GM18861 (cell line): Measurements from ENCODE around the gene CELF4.

Experiments used
- ATAC-seq: cut with Tn5 transposase; IDR thresholded peaks from one replicate; pipeline ENCODE4 v1.9.1; 2021; ENCODE audit not compliant: unreplicated experiment

Gene CELF4

GRCh38 chr18:37247497-37248161, 318.0 kb downstream of the CELF4 start:
- ATAC-seq, result no peak

- no peak for ATAC-seq
Observed at GRCh38 chr18:37246779-37247340, 318.7 kb downstream of the CELF4 start.

- ATAC-seq, result no peak
Observed at GRCh38 chr18:37244618-37245017, 321.0 kb downstream of the CELF4 start.

- no peak for ATAC-seq
Observed at GRCh38 chr18:37243741-37244140, 321.9 kb downstream of the CELF4 start.

GRCh38 chr18:37242826-37243560, 322.6 kb downstream of the CELF4 start:
- no peak for ATAC-seq

GRCh38 chr18:37242091-37242490, 323.5 kb downstream of the CELF4 start:
- ATAC-seq, result no peak

- ATAC-seq, result no peak
Observed at GRCh38 chr18:37238282-37239108, 327.1 kb downstream of the CELF4 start.

DNA sequence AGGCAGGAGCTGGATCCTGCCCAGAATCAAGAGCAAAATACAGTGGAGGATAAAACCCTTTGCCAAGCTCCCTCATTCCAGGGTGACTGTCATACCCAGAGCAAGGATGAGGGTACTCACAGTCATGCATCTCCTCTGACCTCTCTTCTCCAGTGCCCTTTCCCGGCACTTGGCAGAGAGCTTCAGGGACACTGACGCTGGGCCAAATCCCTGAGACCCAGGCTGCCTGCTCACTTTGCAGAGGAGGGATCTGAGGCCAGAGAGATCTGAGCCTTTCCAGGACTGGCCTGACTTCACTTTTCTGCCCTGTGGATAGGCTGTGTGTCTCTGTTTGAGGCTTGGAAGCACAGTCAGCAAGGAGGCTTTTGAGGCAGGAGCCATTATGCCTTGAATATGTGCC, 330.0 kb downstream of the CELF4 start:
- ATAC-seq, result no peak

GRCh38 chr18:37231251-37231650, 334.3 kb downstream of the CELF4 start:
- no peak for ATAC-seq

GRCh38 chr18:37230768-37231167, 334.8 kb downstream of the CELF4 start:
- no peak for ATAC-seq

GRCh38 chr18:37225279-37225678, 340.3 kb downstream of the CELF4 start:
- ATAC-seq, result no peak

DNA sequence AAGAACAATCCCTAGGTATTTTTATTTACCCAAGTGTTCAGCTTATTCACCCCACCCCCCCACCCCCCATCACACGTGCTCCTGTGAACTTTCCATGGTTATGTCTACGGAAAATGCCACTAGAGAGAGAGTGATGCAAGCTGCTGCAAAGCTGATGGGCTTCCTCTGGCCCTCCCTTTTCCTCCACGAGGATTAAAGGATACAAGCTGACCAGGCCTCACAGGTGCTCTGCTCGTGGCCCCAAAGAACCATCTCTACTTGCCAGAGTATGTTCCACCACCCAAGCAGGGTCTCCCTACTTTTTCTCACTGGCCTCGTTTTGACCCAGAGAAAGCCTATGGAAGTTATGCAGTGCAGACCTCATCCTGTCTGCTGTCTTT, 342.6 kb downstream of the CELF4 start:
- no peak for ATAC-seq

- no peak for ATAC-seq
Observed at GRCh38 chr18:37222354-37222998, 343.1 kb downstream of the CELF4 start.

GRCh38 chr18:37219257-37219656, 346.3 kb downstream of the CELF4 start:
- no peak for ATAC-seq

DNA sequence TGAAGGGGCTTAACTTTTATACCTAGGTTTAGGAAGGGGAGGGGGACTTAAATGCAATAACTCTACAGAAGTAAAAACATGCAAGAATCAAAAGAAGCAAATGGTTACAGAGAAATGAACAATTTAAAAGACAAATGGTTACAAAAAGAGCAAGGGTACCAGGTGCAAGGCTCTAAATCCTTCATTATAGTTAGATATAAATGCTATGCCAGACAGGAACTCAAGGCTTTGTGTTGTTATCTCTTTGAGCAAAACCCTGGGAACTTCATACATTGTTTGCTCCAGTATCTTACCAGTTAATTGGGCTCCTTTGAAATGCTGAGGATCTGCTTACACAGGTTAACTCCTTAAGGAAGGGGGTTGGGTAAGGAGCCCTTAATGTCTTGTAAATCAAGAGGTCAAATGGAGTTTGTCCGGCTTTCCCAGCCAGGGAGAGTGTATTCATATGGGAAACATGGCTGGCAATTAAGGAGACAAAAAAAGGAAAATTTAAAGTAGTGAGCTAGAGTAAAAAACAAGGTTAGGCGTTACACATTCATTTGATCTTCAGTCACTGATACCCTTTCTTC, 347.5 kb downstream of the CELF4 start:
- ATAC-seq, result no peak

GRCh38 chr18:37210781-37211180, 354.8 kb downstream of the CELF4 start:
- no peak for ATAC-seq

DNA sequence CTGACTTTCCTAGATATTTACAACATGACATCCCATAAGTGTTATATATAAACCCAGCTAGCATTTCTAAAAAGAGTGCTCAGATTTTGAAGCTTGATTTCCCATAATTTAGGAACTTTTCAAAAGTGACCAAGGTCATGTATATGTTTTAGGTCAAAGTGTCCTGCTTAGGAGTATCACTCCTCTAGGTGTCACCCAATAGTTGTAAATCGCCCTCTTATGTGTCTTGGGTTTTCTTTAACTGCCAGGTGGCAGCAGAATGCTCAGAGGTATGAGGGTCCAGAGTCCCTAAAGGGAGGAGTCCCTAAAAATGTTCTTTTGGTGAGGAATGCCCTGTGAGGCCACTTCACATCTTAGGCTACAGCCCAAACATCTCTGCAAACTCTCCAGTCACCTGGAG, 358.3 kb downstream of the CELF4 start:
- ATAC-seq, result no peak

DNA sequence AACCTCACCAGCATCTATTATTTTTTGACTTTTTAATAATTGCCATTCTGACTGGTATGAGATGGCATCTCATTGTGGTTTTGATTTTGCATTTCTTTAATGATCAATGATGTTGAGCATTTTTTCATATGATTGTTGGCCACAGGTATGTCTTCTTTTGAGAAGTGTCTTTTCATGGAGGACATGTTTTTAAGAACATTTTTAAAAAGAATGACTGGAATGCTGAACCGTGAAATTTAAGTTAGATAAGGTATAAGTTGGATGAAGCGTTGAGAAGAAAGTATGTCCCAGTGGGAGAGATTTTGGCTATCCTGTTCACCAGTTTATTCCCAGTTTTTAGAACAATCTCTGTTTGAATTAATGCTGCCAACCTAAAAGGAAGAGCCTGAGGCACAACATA, 365.9 kb downstream of the CELF4 start:
- no peak for ATAC-seq
